Measurements from ENCODE around the gene XRCC3.

GRCh38 chr14:103662591-103662990, 52.7 kb downstream of the XRCC3 start:
- TF ChIP-seq POLR2A (IDR thresholded peaks at IDR 0.05), result no peak
- TF ChIP-seq CTCF (IDR thresholded peaks at IDR 0.05), result no peak

Measured in testis (tissue), 2 donors.